ENCODE results near the gene CPSF4L.

CPSF4L gene

DNA sequence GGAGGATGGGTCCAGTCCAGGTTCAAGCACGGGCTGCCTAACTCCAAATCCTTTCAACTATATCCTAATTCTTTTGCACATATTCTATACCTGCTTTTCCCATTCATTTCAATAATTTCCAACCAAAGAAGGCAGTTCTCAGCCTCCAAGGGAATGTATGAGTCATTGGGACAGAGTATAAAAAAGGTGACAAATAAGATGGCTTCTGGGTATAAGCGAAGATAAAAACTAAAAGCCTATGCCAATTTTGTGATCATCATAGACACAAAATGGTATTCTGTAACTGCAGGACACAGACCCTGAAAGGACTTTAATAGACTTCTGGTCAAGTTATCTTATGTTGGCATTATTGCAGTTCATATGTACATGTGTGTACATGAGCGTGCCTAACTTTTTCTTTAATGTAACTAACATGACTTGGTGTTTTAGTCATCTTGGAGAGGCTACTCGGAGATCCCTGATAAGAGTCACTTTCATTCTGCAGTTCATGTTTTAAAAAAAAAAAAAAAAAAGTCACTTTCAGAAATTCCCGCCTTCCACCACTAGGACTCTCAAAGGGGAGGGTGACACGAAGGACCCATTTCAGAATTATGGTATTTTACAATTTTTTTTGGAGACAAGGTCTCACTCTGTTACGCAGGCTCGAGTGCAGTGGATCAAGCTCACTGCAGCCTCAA, 51.5 kb downstream of the CPSF4L start:
- no peak overlapping the region for H3K27ac ChIP-seq
- peaks cover 3% of the 10 kb centered on the region for H3K79me2 ChIP-seq
- TF ChIP-seq, protein P1, sequence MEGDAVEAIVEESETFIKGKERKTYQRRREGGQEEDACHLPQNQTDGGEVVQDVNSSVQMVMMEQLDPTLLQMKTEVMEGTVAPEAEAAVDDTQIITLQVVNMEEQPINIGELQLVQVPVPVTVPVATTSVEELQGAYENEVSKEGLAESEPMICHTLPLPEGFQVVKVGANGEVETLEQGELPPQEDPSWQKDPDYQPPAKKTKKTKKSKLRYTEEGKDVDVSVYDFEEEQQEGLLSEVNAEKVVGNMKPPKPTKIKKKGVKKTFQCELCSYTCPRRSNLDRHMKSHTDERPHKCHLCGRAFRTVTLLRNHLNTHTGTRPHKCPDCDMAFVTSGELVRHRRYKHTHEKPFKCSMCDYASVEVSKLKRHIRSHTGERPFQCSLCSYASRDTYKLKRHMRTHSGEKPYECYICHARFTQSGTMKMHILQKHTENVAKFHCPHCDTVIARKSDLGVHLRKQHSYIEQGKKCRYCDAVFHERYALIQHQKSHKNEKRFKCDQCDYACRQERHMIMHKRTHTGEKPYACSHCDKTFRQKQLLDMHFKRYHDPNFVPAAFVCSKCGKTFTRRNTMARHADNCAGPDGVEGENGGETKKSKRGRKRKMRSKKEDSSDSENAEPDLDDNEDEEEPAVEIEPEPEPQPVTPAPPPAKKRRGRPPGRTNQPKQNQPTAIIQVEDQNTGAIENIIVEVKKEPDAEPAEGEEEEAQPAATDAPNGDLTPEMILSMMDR (IDR thresholded peaks at IDR 0.05): no peak
- no peak overlapping the region for H3K4me2 ChIP-seq (ENCODE audit: low read length)
- H2AFZ ChIP-seq: no peak overlapping the region
- no peaks in the 10 kb centered on the region for H3K27me3 ChIP-seq (ENCODE audit: control insufficient read depth, insufficient read depth, low read length)
- H3K36me3 ChIP-seq (ENCODE audit: control insufficient read depth, insufficient read depth, low read length): no peaks in the 10 kb centered on the region
- no peaks in the 10 kb centered on the region for H3K9me3 ChIP-seq (ENCODE audit: control insufficient read depth, low read length)
- no peaks in the 10 kb centered on the region for H3K4me1 ChIP-seq
- H3K9ac ChIP-seq: no peak overlapping the region
- H3K4me3 ChIP-seq (ENCODE audit: low read depth, low read length): no peak overlapping the region

DNA sequence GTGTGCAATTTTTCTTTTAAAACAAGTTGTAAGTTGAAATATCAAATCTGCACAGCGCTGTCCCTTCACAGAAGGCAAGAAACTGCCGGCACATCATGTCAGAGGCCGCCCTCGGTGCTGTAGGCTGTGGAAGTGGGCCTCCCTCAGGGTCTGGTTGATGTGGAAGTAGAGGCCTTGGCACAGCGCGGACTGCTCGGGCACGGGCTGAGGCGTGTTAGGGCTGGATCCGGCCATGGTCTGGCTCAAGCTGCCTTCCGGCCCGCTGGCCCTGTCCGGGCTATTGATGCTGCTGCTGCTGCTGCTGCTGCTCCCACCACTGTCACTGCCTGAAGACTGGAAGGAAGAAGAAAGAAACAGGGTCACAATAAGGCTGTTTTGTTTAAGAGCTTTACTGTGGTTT, 52.2 kb downstream of the CPSF4L start:
- TF ChIP-seq, protein P1 (IDR thresholded peaks at IDR 0.05): no peak
- H3K27me3 ChIP-seq (ENCODE audit: control insufficient read depth, insufficient read depth, low read length): no peaks in the 10 kb centered on the region
- H3K4me1 ChIP-seq: no peaks in the 10 kb centered on the region
- no peak overlapping the region for H3K4me3 ChIP-seq (ENCODE audit: low read depth, low read length)
- H2AFZ ChIP-seq: no peak overlapping the region
- H3K9ac ChIP-seq: no peak overlapping the region
- no peak overlapping the region for H3K27ac ChIP-seq
- no peak overlapping the region for H3K4me2 ChIP-seq (ENCODE audit: low read length)
- peaks cover 3% of the 10 kb centered on the region for H3K79me2 ChIP-seq
- no peaks in the 10 kb centered on the region for H3K36me3 ChIP-seq (ENCODE audit: control insufficient read depth, insufficient read depth, low read length)
- H3K9me3 ChIP-seq (ENCODE audit: control insufficient read depth, low read length): no peaks in the 10 kb centered on the region

DNA sequence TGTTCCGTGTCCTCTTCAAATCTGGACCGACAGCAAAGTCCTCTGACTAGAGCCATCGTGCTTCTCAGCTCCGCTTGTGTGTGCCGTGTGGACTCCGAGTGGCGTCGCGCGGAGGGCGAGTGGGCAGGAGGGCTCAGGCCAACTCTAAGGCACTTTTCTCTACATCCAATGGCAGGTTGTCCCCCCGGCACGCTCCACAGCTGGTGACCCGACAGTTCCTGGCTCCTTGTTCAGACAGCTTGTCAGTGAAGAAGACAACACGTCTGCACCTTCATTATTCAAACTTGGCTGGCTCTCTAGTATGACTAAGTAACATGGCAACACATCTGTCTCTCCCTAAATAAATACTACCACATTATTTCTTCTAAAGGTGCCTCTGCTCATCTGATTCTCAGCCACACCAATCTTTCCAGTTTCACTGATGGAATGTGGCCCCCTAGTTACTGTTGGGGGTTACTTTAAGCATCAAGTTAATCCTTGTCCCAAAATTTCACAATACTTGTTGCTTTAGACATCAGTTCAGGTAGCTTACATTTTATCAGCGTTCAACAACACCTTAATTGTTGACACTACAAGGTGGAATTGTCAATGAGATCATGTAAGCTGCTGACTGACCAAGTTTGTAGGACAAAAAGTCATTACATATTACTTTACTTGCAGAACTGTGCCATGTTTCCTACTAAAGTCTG, 53.4 kb downstream of the CPSF4L start:
- H3K27me3 ChIP-seq (ENCODE audit: control insufficient read depth, insufficient read depth, low read length): no peaks in the 10 kb centered on the region
- H3K4me2 ChIP-seq (ENCODE audit: low read length): no peak overlapping the region
- no peak overlapping the region for H3K4me3 ChIP-seq (ENCODE audit: low read depth, low read length)
- no peaks in the 10 kb centered on the region for H3K36me3 ChIP-seq (ENCODE audit: control insufficient read depth, insufficient read depth, low read length)
- H3K27ac ChIP-seq: no peak overlapping the region
- H3K9me3 ChIP-seq (ENCODE audit: control insufficient read depth, low read length): no peaks in the 10 kb centered on the region
- H2AFZ ChIP-seq: no peak overlapping the region
- peaks cover 3% of the 10 kb centered on the region for H3K79me2 ChIP-seq
- TF ChIP-seq, protein P1 (IDR thresholded peaks at IDR 0.05): no peak
- H3K4me1 ChIP-seq: no peaks in the 10 kb centered on the region
- H3K9ac ChIP-seq: no peak overlapping the region

DNA sequence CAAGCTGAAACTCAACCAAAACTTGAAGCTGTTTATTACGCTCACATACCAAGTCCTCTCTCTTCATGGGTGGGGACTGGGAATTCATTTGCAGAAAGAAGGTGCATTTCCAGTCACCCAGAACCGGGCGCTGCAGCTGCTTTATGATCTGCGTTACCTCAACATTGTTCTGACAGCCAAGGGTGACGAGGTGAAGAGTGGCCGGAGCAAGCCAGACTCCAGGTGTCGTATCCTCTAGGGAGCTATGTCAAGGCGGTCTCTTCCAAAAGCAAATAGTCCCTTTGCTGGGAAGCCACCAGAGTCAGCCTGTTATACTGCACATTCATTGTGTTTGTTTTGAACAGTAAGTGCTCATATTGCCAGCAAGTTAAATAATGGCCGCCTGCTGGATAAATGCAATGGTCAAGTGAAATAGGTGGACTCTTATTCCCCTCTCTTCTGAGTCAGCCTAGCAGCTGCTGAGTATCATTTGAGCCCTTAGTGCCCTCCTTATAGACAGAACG, 56.2 kb downstream of the CPSF4L start:
- Histone ChIP-seq H3K9ac (no peak overlapping the region), H3K4me2 (ENCODE audit: low read length) (no peak overlapping the region), H3K27me3 (ENCODE audit: control insufficient read depth, insufficient read depth, low read length) (no peaks in the 10 kb centered on the region), H3K9me3 (ENCODE audit: control insufficient read depth, low read length) (no peaks in the 10 kb centered on the region), H2AFZ (no peak overlapping the region), H3K36me3 (ENCODE audit: control insufficient read depth, insufficient read depth, low read length) (no peaks in the 10 kb centered on the region), H3K27ac (no peak overlapping the region), H3K79me2 (no peaks in the 10 kb centered on the region), H3K4me3 (ENCODE audit: low read depth, low read length) (no peak overlapping the region), H3K4me1 (peaks cover 9% of the 10 kb centered on the region)
- TF ChIP-seq, protein P1 (IDR thresholded peaks at IDR 0.05): no peak
